ENCODE data around the gene TCP11X1.
"Not testable (repeated sequence)": the region's sequence is repeated elsewhere in the genome, so short reads cannot be mapped to it uniquely, and the experiment has no call there.

DNA sequence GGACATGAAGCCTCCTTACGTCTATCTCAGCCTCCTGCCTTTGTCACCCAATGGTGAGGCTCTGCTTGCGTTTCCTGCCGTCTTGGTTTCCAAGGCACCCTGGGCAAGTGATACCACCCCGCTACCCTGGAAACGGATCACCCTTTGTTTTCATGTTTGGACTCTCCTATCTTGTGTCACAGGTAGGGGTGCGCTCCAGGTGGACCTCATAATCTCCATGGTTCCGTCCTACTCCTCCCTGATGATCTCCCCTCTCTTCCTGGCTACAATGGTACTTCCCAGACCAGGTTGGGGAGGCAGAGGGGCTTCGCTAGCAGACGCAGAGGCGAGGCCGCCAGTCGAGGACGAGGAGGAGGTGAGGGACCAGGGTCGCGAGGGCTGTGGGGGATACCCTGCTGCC is at the start of gene TCP11X1:
- TF ChIP-seq CTCF (IDR thresholded peaks at IDR 0.05; ENCODE audit: low read length); EZH2 (optimal IDR thresholded peaks at IDR 0.05; ENCODE audit: low read depth, low read length): not testable (repeated sequence)

All from MM.1S (cell line).